K562 (cell line): ENCODE data around the gene CCM2. TPM values are rescaled to one million over a fixed set of nuclear protein-coding genes. Genes with fewer than 3 reads are reported as not detected.

Source experiments
- DPF2 ChIP-seq: fragments of 450-650 bp; IDR thresholded peaks from 2 replicates; pipeline ENCODE4 v1.6.1; 2016
- E2F4 ChIP-seq: sonication (generic); formaldehyde crosslinking; IDR thresholded peaks from 2 replicates; pipeline ENCODE4 v1.8.0; 2022; ENCODE audit warnings: mild to moderate bottlenecking, low read depth, missing genetic modification reagents
- ELK3 ChIP-seq: fragments of 450-650 bp; formaldehyde crosslinking; IDR thresholded peaks from 2 replicates; pipeline ENCODE4 v1.4.0; 2020; ENCODE audit warnings: mild to moderate bottlenecking
- IRF1 ChIP-seq: sonication (generic); formaldehyde crosslinking; IDR thresholded peaks from 2 replicates; pipeline ENCODE4 v1.8.0; 2022; ENCODE audit warnings: missing genetic modification reagents, mild to moderate bottlenecking, borderline replicate concordance
- NR1H2 ChIP-seq: sonication (generic); formaldehyde crosslinking; IDR thresholded peaks from 2 replicates; pipeline ENCODE4 v1.4.0; 2020; ENCODE audit warnings: mild to moderate bottlenecking, missing genetic modification reagents
- SMARCE1 ChIP-seq: fragments of 450-650 bp; IDR thresholded peaks from 2 replicates; pipeline ENCODE4 v1.7.1; 2016; ENCODE audit warnings: mild to moderate bottlenecking
- TRIM24 ChIP-seq, 2 experiments: fragments of 450-650 bp; IDR thresholded peaks; 2 replicates each; pipeline ENCODE4 v1.6.1; 2016
- ZNF121 ChIP-seq: sonication (generic); formaldehyde crosslinking; conservative IDR thresholded peaks from 2 replicates; pipeline ENCODE4 v1.8.0; 2022; ENCODE audit warnings: missing genetic modification reagents
- ZNF324 ChIP-seq: fragments of 250-450 bp; sonication (Bioruptor Pico); IDR thresholded peaks from 2 replicates; pipeline ENCODE4 v1.4.0; 2020; ENCODE audit warnings: mild to moderate bottlenecking
- polyA plus RNA-seq, 8 experiments: library from polyadenylated mRNA; depleted of rRNA in 4 of 8; stranded (reverse) in 5 of 8; unstranded in 3 of 8; fragments of >200 nt; fragmentation: Nextera tagmentation in 2 of 8; fragmentation: Illumina TruSeq in 1 of 8; extraction: Ambion mirVana in 2 of 8; extraction: Trizol in 1 of 8; gene quantifications; 2 replicates each; pipeline versions ENCODE4 v1.2.1 to v1.2.3, GENCODE V29; 2011 to 2014; ENCODE audit warnings: inconsistent platforms in 1 of 8, missing spikeins in 1 of 8
- total RNA-seq, 7 experiments: library from RNA; depleted of rRNA in 6 of 7; stranded (reverse); fragments of >200 nt in 6 of 7; fragmentation: Illumina TruSeq in 2 of 7; extraction: Trizol in 2 of 7; gene quantifications; 2 replicates each; pipeline versions ENCODE4 v1.2.1 to v1.2.3, GENCODE V29; 2011 to 2021; ENCODE audit warnings: low replicate concordance in 1 of 7

Gene CCM2
- total and polyA plus RNA-seq, 9 of the 15 experiments (the other 6 are each of a cell fraction or from before 2014, with no cell fraction given) = 0.41 to 38.6 (median 25.9) TPM

- TF ChIP-seq E2F4 (CRISPR knock-in tag) (no peak), ZNF324 (CRISPR knock-in tag) (no peak), TRIM24 (IDR thresholded peaks at IDR 0.05) (peak in 1 of 2 experiments; percentile 48; a peak in 1 of 4 replicates), ZNF121 (CRISPR knock-in tag) (no peak), NR1H2 (CRISPR knock-in tag) (no peak), IRF1 (CRISPR knock-in tag) (no peak), ELK3 (no peak), DPF2 (peak; percentile 84), SMARCE1 (peak; percentile 60; the same call in 1 of the 2 replicates)
Observed at GRCh38 chr7:45001138-45001694, 1.2 kb downstream of the CCM2 start (continued).
